Nephron (organoid): ENCODE data around the gene PPM1L.

ENCODE experiments used
- H3K27ac Mint-ChIP-seq, 3 experiments: 2 replicates each; pipeline ENCODE4 v1.8.0; 2020; ENCODE audit warnings: mixed read lengths in 3 of 3, mild to moderate bottlenecking in 2 of 3, moderate library complexity in 1 of 3
- H3K27me3 Mint-ChIP-seq: 2 replicates; pipeline ENCODE4 v1.8.0; 2021; ENCODE audit warnings: low read depth, mild to moderate bottlenecking, moderate library complexity, mixed read lengths
- H3K36me3 Mint-ChIP-seq: 2 replicates; pipeline ENCODE4 v1.8.0; 2020; ENCODE audit warnings: low read depth, mixed read lengths
- H3K4me1 Mint-ChIP-seq: 2 replicates; pipeline ENCODE4 v1.8.0; 2020; ENCODE audit warnings: mixed read lengths
- H3K4me3 Mint-ChIP-seq, 3 experiments: 2 replicates each; pipeline ENCODE4 v1.8.0; 2020; ENCODE audit warnings: mild to moderate bottlenecking in 3 of 3, mixed read lengths in 3 of 3, moderate library complexity in 2 of 3
- H3K9me3 Mint-ChIP-seq: 2 replicates; pipeline ENCODE4 v1.8.0; 2020; ENCODE audit warnings: mixed read lengths
- TF ChIP-seq, protein P1 (sequence below), 3 experiments: fragments of 200-600 bp; sonication (generic); IDR thresholded peaks; one replicate each; pipeline ENCODE4 v1.5.0; 2021; ENCODE audit warnings: antibody characterized with exemption in 3 of 3; ENCODE audit not compliant: unreplicated experiment in 3 of 3

PPM1L gene

DNA sequence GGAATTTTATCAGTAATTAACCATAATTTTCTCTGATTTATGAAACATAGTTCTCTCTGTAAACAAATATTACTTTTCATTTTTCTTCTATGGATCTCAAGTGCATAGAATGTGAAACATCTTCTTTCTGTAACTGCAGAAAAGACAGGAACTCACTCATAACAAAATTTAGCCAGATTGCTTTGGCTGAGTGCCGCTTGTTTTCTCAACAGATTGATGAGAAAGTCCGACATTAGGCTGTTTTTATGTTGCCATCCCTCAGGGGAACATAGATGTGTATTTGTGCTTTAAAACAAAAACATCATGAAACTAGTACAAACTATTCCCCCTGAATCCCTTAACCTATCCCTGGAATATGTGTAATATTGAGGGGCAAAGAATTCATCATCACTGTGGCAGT lies 194.9 kb downstream of the PPM1L start:
- Mint-ChIP-seq H3K36me3 (no peaks in the 10 kb centered on the region), H3K4me3 (no peak overlapping the region), H3K9me3 (no peaks in the 10 kb centered on the region)

GRCh38 chr3:160951642-160952487 lies 195.8 kb downstream of the PPM1L start:
- Mint-ChIP-seq H3K4me1 (peaks cover 12% of the 10 kb centered on the region), H3K27ac (peak overlapping the region in 1 of 3 experiments; percentile 29), H3K36me3 (no peaks in the 10 kb centered on the region), H3K4me3 (no peak overlapping the region), H3K9me3 (no peaks in the 10 kb centered on the region), H3K27me3 (no peaks in the 10 kb centered on the region)
- TF ChIP-seq, protein P1, sequence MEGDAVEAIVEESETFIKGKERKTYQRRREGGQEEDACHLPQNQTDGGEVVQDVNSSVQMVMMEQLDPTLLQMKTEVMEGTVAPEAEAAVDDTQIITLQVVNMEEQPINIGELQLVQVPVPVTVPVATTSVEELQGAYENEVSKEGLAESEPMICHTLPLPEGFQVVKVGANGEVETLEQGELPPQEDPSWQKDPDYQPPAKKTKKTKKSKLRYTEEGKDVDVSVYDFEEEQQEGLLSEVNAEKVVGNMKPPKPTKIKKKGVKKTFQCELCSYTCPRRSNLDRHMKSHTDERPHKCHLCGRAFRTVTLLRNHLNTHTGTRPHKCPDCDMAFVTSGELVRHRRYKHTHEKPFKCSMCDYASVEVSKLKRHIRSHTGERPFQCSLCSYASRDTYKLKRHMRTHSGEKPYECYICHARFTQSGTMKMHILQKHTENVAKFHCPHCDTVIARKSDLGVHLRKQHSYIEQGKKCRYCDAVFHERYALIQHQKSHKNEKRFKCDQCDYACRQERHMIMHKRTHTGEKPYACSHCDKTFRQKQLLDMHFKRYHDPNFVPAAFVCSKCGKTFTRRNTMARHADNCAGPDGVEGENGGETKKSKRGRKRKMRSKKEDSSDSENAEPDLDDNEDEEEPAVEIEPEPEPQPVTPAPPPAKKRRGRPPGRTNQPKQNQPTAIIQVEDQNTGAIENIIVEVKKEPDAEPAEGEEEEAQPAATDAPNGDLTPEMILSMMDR (IDR thresholded peaks at IDR 0.05; ENCODE audit: unreplicated experiment in 3 of 3) = no peak

More for the DNA sequence above, 194.9 kb downstream of the PPM1L start:
- TF ChIP-seq, protein P1 (IDR thresholded peaks at IDR 0.05; ENCODE audit: unreplicated experiment in 3 of 3) = no peak
- Mint-ChIP-seq H3K27me3 (no peaks in the 10 kb centered on the region), H3K27ac (peak overlapping the region in 1 of 3 experiments; percentile 29), H3K4me1 (peaks cover 12% of the 10 kb centered on the region)

GRCh38 chr3:160953686-160954085 lies 197.7 kb downstream of the PPM1L start:
- TF ChIP-seq, protein P1 (IDR thresholded peaks at IDR 0.05; ENCODE audit: unreplicated experiment in 3 of 3) = no peak

GRCh38 chr3:160956785-160957184 lies 200.8 kb downstream of the PPM1L start:
- Mint-ChIP-seq H3K36me3 (no peaks in the 10 kb centered on the region), H3K27ac (no peak overlapping the region), H3K27me3 (no peaks in the 10 kb centered on the region), H3K4me1 (peaks cover 7% of the 10 kb centered on the region), H3K4me3 (no peak overlapping the region), H3K9me3 (no peaks in the 10 kb centered on the region)
- TF ChIP-seq, protein P1 (IDR thresholded peaks at IDR 0.05; ENCODE audit: unreplicated experiment in 3 of 3) = no peak

More at GRCh38 chr3:160953686-160954085, 197.7 kb downstream of the PPM1L start:
- Mint-ChIP-seq H3K9me3 (no peaks in the 10 kb centered on the region), H3K27me3 (no peaks in the 10 kb centered on the region), H3K4me1 (peaks cover 12% of the 10 kb centered on the region), H3K36me3 (no peaks in the 10 kb centered on the region), H3K27ac (no peak overlapping the region), H3K4me3 (no peak overlapping the region)

GRCh38 chr3:160960568-160960967 lies 204.5 kb downstream of the PPM1L start:
- no peaks in the 10 kb centered on the region for H3K4me1 Mint-ChIP-seq
- H3K27me3 Mint-ChIP-seq = no peaks in the 10 kb centered on the region
- H3K9me3 Mint-ChIP-seq = no peaks in the 10 kb centered on the region
- H3K4me3 Mint-ChIP-seq = no peak overlapping the region
- no peak overlapping the region for H3K27ac Mint-ChIP-seq
- TF ChIP-seq, protein P1 (IDR thresholded peaks at IDR 0.05; ENCODE audit: unreplicated experiment in 3 of 3) = no peak
- peaks cover 4% of the 10 kb centered on the region for H3K36me3 Mint-ChIP-seq

DNA sequence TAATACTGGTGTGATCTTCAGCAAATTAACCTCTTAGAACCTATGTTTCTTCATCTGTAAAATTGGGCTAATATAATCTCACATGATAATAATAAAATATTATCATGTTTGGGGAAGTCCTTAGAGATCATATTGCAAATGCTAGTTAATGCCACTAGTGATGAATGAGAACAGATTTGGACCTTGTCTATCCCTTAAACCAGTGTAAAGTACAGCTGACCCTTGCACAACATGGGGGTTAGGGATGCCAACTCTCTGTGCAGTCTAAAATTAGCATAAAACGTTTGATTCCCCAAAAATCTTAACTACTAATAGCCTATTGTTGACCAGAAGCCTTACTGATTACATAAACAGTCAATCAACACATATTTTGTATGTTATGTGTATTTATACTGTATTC lies 207.9 kb downstream of the PPM1L start:
- H3K9me3 Mint-ChIP-seq = peaks cover 5% of the 10 kb centered on the region
- TF ChIP-seq, protein P1 (IDR thresholded peaks at IDR 0.05; ENCODE audit: unreplicated experiment in 3 of 3) = no peak
- H3K27me3 Mint-ChIP-seq = no peaks in the 10 kb centered on the region
- H3K4me3 Mint-ChIP-seq = no peak overlapping the region
- H3K27ac Mint-ChIP-seq = no peak overlapping the region
- H3K4me1 Mint-ChIP-seq = no peaks in the 10 kb centered on the region
- peaks cover 12% of the 10 kb centered on the region for H3K36me3 Mint-ChIP-seq
